Prostate gland (tissue), 2 donors: ENCODE measurements around the gene ING3. TPM values are rescaled to one million over a fixed set of nuclear protein-coding genes. Genes with fewer than 3 reads are reported as not detected.
A peak's percentile ranks its signal among the peaks of the same experiment; 100 is the strongest.

ENCODE experiments used
- DNase-seq: peaks from one replicate; pipeline ENCODE4 v3.0.0-alpha.2; 2019; ENCODE audit warnings: low spot score
- H3K27ac ChIP-seq, 2 donors: fragments of 200-600 bp; sonication (generic); 2 replicates each; pipeline ENCODE4 v1.5.1; 2017 to 2019
- H3K27me3 ChIP-seq: fragments of 200-600 bp; sonication (generic); replicated peaks from 2 replicates; pipeline ENCODE4 v1.5.1; 2019; ENCODE audit not compliant: insufficient read depth
- H3K36me3 ChIP-seq, 2 donors: fragments of 200-600 bp; sonication (generic); 1 replicate in 1 of 2; 2 replicates in 1 of 2; pipeline versions ENCODE4 v1.5.1 to v1.8.1; 2017 to 2019
- H3K4me1 ChIP-seq: fragments of 200-600 bp; sonication (generic); replicated peaks from 2 replicates; pipeline ENCODE4 v1.5.1; 2019
- H3K4me3 ChIP-seq, 2 donors: fragments of 200-600 bp; sonication (generic); 2 replicates each; pipeline ENCODE4 v1.5.1; 2017 to 2019
- H3K9me3 ChIP-seq: fragments of 200-600 bp; sonication (generic); 2 replicates; pipeline ENCODE4 v1.5.1; 2017
- POLR2A ChIP-seq: fragments of 450-650 bp; IDR thresholded peaks from one replicate; pipeline ENCODE4 v1.6.1; 2016; ENCODE audit warnings: antibody characterized with exemption, mild to moderate bottlenecking
- POLR2AphosphoS5 ChIP-seq: sonication (generic); formaldehyde crosslinking; IDR thresholded peaks from one replicate; pipeline ENCODE4 v1.6.1; 2017; ENCODE audit warnings: antibody characterized with exemption
- WGBS: methylation state at CpG from one replicate; pipeline ENCODE4 v1.1.5; 2018; 5-methylcytosine and 5-hydroxymethylcytosine counted together
- intact Hi-C: fragments of 100-400 bp; cut with DNase I; formaldehyde crosslinking; loops from one replicate; pipeline ENCODE4 v1.14.2; 2022
- total RNA-seq, 2 donors: library from RNA; depleted of rRNA; stranded (reverse); fragments of >200 nt; gene quantifications; one replicate each; pipeline ENCODE4 v1.1.0, GENCODE V29; 2016
- TF ChIP-seq, protein P1 (sequence below), 4 experiments: fragments of 200-600 bp in 2 of 4; fragments of 450-650 bp in 2 of 4; sonication (generic) in 2 of 4; IDR thresholded peaks; 1 replicate in 3 of 4; 2 replicates in 1 of 4; pipeline ENCODE4 v1.5.1; 2016 to 2019; ENCODE audit warnings: antibody characterized with exemption in 4 of 4, mild to moderate bottlenecking in 2 of 4, moderate library complexity in 2 of 4

Gene ING3
- total RNA-seq, 2 donors from 2014 or later, result 12.4 to 20.8 TPM

DNA sequence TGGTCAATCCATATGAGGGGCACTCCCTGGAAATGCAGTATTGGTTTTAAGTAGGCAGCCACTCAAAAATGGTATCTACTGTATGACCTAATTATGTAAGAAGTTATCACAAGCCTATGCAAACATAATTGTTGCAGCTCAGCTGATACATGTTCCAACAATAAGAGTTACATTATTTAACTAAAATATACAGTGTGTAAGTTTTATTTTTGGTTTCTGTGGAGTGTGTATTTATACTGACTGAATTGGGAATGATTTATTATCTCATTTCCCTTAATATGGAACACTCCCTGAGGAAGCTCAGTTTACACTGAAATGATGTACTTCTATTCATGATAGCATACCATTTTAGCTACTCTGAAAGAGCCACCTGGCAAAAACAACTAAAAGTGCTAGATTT, 2.6 kb upstream of the ING3 start:
- Histone ChIP-seq H3K36me3 (no peaks in the 10 kb centered on the region), H3K27me3 (no peaks in the 10 kb centered on the region), H3K4me1 (no peaks in the 10 kb centered on the region), H3K27ac (no peak overlapping the region), H3K9me3 (no peaks in the 10 kb centered on the region), H3K4me3 (no peak overlapping the region)
- intact Hi-C loops, result no loop called here
- no peak for DNase-seq
- TF ChIP-seq POLR2A (no peak), POLR2AphosphoS5 (no peak)
- TF ChIP-seq, protein P1, sequence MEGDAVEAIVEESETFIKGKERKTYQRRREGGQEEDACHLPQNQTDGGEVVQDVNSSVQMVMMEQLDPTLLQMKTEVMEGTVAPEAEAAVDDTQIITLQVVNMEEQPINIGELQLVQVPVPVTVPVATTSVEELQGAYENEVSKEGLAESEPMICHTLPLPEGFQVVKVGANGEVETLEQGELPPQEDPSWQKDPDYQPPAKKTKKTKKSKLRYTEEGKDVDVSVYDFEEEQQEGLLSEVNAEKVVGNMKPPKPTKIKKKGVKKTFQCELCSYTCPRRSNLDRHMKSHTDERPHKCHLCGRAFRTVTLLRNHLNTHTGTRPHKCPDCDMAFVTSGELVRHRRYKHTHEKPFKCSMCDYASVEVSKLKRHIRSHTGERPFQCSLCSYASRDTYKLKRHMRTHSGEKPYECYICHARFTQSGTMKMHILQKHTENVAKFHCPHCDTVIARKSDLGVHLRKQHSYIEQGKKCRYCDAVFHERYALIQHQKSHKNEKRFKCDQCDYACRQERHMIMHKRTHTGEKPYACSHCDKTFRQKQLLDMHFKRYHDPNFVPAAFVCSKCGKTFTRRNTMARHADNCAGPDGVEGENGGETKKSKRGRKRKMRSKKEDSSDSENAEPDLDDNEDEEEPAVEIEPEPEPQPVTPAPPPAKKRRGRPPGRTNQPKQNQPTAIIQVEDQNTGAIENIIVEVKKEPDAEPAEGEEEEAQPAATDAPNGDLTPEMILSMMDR (IDR thresholded peaks at IDR 0.05), result no peak

DNA sequence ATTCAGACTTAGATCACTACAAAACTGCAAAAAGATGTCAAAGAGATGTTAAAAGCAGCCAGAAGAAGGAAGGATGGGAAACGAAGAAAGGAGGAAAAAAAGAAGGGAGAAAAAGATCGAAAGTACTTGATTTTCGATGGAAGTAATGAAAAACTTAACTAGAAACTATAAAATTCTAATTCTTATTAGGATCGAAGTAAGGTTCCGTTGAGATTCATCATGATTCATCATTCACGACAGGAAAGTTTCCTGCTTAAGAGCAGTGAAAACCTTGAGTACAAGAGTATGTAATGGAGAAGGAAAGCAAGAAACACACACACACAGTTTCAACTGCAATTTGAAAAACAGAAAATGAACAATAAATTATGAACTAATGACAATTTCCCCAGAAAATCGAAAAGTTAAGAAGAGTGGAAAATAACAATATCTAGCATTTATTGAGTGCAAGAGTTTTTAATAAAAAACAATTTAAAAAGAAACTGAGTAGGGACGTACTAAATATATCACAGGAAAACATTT, 1.1 kb upstream of the ING3 start:
- Histone ChIP-seq H3K36me3 (no peaks in the 10 kb centered on the region), H3K27ac (no peak overlapping the region), H3K4me3 (no peak overlapping the region), H3K9me3 (no peaks in the 10 kb centered on the region), H3K27me3 (no peaks in the 10 kb centered on the region), H3K4me1 (no peaks in the 10 kb centered on the region)
- intact Hi-C loops, result no loop called here
- WGBS, result 54% methylated on average over 8 of the region's 8 CpGs
- DNase-seq, result no peak
- TF ChIP-seq POLR2AphosphoS5, result no peak

DNA sequence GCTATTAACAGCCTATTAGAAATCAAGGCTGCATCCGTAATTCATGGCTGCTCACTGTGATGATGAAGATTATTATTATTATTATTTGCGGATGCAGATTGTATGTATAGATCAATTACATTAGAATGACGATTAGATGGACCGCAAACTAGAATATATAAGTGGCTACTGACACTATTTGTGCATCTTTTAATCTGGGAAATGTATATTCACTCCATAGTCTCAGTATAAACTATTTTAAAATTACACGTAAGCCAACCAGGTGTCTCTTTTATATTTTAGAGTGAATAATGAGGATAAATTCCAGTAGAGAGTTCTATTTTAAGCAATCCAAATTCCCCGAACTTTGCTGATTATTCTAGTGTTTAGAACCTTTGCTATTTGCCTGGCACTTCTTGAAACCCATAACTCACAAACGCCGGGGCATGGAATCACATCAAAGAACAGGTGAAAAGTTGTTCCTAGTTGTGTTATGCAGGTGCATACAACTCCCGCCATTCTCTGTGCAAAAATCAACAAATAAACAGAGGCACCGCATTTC, 509 bp upstream of the ING3 start:
- H3K4me1 ChIP-seq, result no peaks in the 10 kb centered on the region
- peak overlapping the region; percentile 58 to 62 for H3K4me3 ChIP-seq
- DNase-seq, result no peak
- H3K27me3 ChIP-seq, result no peaks in the 10 kb centered on the region
- H3K9me3 ChIP-seq, result no peaks in the 10 kb centered on the region
- WGBS, result 5% methylated on average over 10 of the region's 10 CpGs
- intact Hi-C loops, result no loop called here
- peak overlapping the region; percentile 98 to 99 for H3K27ac ChIP-seq
- H3K36me3 ChIP-seq, result no peaks in the 10 kb centered on the region
- TF ChIP-seq, protein P1 (IDR thresholded peaks at IDR 0.05), result no peak
- TF ChIP-seq POLR2A (no peak), POLR2AphosphoS5 (no peak)

DNA sequence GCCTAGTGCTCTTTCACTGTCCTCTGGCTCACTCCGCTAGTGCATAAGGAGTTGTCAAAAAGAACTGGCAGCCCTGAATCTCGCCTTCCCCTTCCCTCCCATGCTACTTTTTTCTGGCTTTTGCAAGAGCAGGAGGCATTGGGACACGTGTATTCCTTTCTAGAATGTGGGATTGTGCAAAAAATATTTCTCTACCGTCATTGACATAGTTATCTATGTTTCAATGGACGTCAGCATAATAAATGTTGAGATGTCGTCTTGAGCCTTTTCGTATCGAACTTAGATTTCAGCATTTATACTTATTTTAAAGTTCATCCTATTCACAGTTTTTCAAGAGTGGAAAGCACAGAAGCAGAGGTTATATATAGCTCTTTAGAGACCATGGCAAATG, 727 bp downstream of the ING3 start:
- intact Hi-C loops, result no loop called here
- H3K27ac ChIP-seq, result peak overlapping the region; percentile 98 to 99
- H3K4me1 ChIP-seq, result no peaks in the 10 kb centered on the region
- H3K27me3 ChIP-seq, result no peaks in the 10 kb centered on the region
- no peak for DNase-seq
- 7% methylated on average over 8 of the region's 8 CpGs for WGBS
- no peaks in the 10 kb centered on the region for H3K9me3 ChIP-seq
- no peak for TF ChIP-seq POLR2AphosphoS5
- no peaks in the 10 kb centered on the region for H3K36me3 ChIP-seq
- peak overlapping the region; percentile 58 to 62 for H3K4me3 ChIP-seq

DNA sequence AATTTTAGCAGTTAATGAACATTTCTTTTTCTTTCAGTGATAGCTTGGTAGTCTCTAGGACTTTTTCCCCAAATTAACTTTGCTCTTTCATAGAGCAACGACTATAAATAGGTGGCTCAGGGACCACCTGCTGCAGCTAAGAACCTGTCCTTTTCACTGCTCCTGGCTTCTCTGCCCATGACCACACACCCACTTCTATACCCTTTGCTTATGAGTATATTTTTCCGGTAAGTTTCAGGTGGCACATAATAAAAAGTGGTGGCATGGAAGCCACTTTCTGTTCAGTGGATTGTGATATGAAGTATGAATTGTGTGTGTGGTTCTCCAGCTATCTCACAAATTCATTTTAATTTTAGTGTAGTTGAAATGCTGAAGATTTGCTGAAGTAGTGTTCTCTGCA, 1.2 kb downstream of the ING3 start:
- no peak for DNase-seq
- Histone ChIP-seq H3K9me3 (no peaks in the 10 kb centered on the region), H3K4me1 (no peaks in the 10 kb centered on the region), H3K27ac (peak overlapping the region in 1 of 2 donors; percentile 99), H3K4me3 (peak overlapping the region in 1 of 2 donors; percentile 62), H3K27me3 (no peaks in the 10 kb centered on the region), H3K36me3 (no peaks in the 10 kb centered on the region)
- WGBS, result 64% methylated on average over 2 of the region's 2 CpGs
- intact Hi-C loops, result no loop called here
- TF ChIP-seq POLR2A (no peak), POLR2AphosphoS5 (no peak)
- TF ChIP-seq, protein P1 (IDR thresholded peaks at IDR 0.05), result no peak

DNA sequence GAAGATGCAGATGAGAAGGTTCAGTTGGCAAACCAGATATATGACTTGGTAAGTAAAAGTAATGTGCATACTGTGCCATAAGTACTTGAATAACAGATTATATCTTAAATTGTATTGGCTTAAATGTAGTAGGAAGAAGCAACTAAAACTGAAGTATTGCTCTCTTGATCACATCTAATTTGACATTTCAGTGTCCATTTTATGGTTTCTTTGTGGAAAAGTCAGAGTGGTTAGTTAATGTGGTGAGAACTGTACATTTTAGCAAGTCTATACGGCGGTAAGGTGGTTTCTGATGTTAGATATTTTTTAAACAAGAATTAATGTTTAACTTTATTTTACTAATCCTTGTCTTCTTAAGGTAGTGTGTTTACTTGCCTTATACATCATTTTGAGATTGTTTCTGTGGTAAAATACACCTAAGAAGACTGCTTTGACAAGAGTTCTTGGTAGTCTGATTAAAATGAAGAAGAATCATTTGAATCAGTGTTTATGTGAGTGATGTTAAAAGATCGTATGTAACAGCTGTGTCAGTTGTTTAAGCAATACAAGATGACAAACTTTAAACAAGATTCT, 5.1 kb downstream of the ING3 start:
- no peak for DNase-seq

More for the DNA sequence above, 5.1 kb downstream of the ING3 start:
- Histone ChIP-seq H3K36me3 (no peaks in the 10 kb centered on the region), H3K4me1 (no peaks in the 10 kb centered on the region), H3K27me3 (no peaks in the 10 kb centered on the region), H3K27ac (no peak overlapping the region), H3K4me3 (no peak overlapping the region), H3K9me3 (no peaks in the 10 kb centered on the region)
- WGBS, result 84% methylated on average over 3 of the region's 3 CpGs
- TF ChIP-seq, protein P1 (IDR thresholded peaks at IDR 0.05), result no peak
- TF ChIP-seq POLR2A (no peak), POLR2AphosphoS5 (no peak)
- intact Hi-C loops, result no loop called here
